K562 (cell line): Measurements from ENCODE around the gene ATP8B2. TPM values are rescaled to one million over a fixed set of nuclear protein-coding genes. Genes with fewer than 3 reads are reported as not detected.

Experiments
- CBFB ChIP-seq: sonication (generic); formaldehyde crosslinking; IDR thresholded peaks from 2 replicates; pipeline ENCODE4 v1.4.0; 2020; ENCODE audit warnings: mild to moderate bottlenecking, missing genetic modification reagents
- CREBBP ChIP-seq: IDR thresholded peaks from one replicate; pipeline ENCODE4 v1.6.1; 2012; ENCODE audit warnings: low read depth, mild to moderate bottlenecking, control low read depth, inconsistent platforms, low read length
- CTBP1 ChIP-seq: fragments of 450-650 bp; IDR thresholded peaks from 2 replicates; pipeline ENCODE4 v1.6.1; 2016; ENCODE audit warnings: borderline replicate concordance
- HMGN3 ChIP-seq: IDR thresholded peaks from 2 replicates; pipeline ENCODE4 v1.6.1; 2011; ENCODE audit warnings: borderline replicate concordance, low read depth, mild to moderate bottlenecking, mixed read lengths, low read length; ENCODE audit not compliant: insufficient read length; ENCODE audit errors: extremely low read depth
- KDM5B ChIP-seq: fragments of 200-600 bp; sonication (generic); IDR thresholded peaks from 2 replicates; pipeline ENCODE4 v1.6.1; 2012; ENCODE audit warnings: low read depth, mild to moderate bottlenecking, moderate library complexity, low read length, control low read depth, inconsistent platforms; ENCODE audit not compliant: insufficient replicate concordance
- LARP7 ChIP-seq: fragments of 450-650 bp; IDR thresholded peaks from 2 replicates; pipeline ENCODE4 v1.6.1; 2016
- MAZ ChIP-seq, 2 experiments: fragments of 450-650 bp in 1 of 2; sonication (generic) in 1 of 2; formaldehyde crosslinking; IDR thresholded peaks in 1 of 2; conservative IDR thresholded peaks in 1 of 2; 2 replicates each; pipeline versions ENCODE4 v1.4.0 to v1.5.0; 2020; ENCODE audit warnings: mild to moderate bottlenecking in 1 of 2, missing genetic modification reagents in 1 of 2
- NR4A1 ChIP-seq, 2 experiments: fragments of 250-450 bp in 1 of 2; fragments of 450-650 bp in 1 of 2; sonication (Bioruptor Pico) in 1 of 2; IDR thresholded peaks; 2 replicates each; pipeline versions ENCODE4 v1.4.0 to v1.6.1; 2016 to 2020; ENCODE audit warnings: mild to moderate bottlenecking in 2 of 2, missing compliant biosample characterization in 1 of 2, missing genetic modification characterization in 1 of 2, moderate library complexity in 1 of 2
- POLR2H ChIP-seq: IDR thresholded peaks from 2 replicates; pipeline ENCODE4 v1.6.1; 2016; ENCODE audit warnings: missing genetic modification characterization, low read depth, mild to moderate bottlenecking, control low read depth, missing compliant biosample characterization, moderate library complexity
- RCOR1 ChIP-seq, 2 experiments: IDR thresholded peaks; 2 replicates each; pipeline ENCODE4 v1.6.1; 2012; ENCODE audit warnings: low read depth in 2 of 2, low read length in 2 of 2, borderline replicate concordance in 1 of 2, improper control_type of control experiment in 1 of 2
- SMAD4 ChIP-seq: fragments of 250-450 bp; sonication (Bioruptor Pico); conservative IDR thresholded peaks from 2 replicates; pipeline ENCODE4 v1.8.0; 2021; ENCODE audit warnings: inconsistent platforms, mild to moderate bottlenecking, moderate library complexity
- YY1 ChIP-seq, 3 experiments: IDR thresholded peaks; 2 replicates each; pipeline ENCODE4 v1.6.1; 2011; ENCODE audit warnings: low read length in 2 of 3, mild to moderate bottlenecking in 2 of 3, moderate library complexity in 2 of 3, borderline replicate concordance in 1 of 3, control low read depth in 1 of 3, low read depth in 1 of 3; ENCODE audit not compliant: insufficient read depth in 3 of 3, insufficient replicate concordance in 2 of 3, control insufficient read depth in 1 of 3, insufficient read length in 1 of 3; ENCODE audit errors: extremely low read depth in 1 of 3
- ZKSCAN8 ChIP-seq: fragments of 200-800 bp; sonication (Bioruptor generic); IDR thresholded peaks from 2 replicates; pipeline ENCODE4 v1.6.1; 2016; ENCODE audit warnings: missing genetic modification characterization, missing compliant biosample characterization
- ZNF217 ChIP-seq: sonication (generic); formaldehyde crosslinking; IDR thresholded peaks from 2 replicates; pipeline ENCODE4 v1.8.0; 2022; ENCODE audit warnings: mild to moderate bottlenecking, missing genetic modification reagents
- polyA plus RNA-seq, 8 experiments: library from polyadenylated mRNA; depleted of rRNA in 4 of 8; stranded (reverse) in 5 of 8; unstranded in 3 of 8; fragments of >200 nt; fragmentation: Nextera tagmentation in 2 of 8; fragmentation: Illumina TruSeq in 1 of 8; extraction: Ambion mirVana in 2 of 8; extraction: Trizol in 1 of 8; gene quantifications; 2 replicates each; pipeline versions ENCODE4 v1.2.1 to v1.2.3, GENCODE V29; 2011 to 2014; ENCODE audit warnings: inconsistent platforms in 1 of 8, missing spikeins in 1 of 8
- total RNA-seq, 7 experiments: library from RNA; depleted of rRNA in 6 of 7; stranded (reverse); fragments of >200 nt in 6 of 7; fragmentation: Illumina TruSeq in 2 of 7; extraction: Trizol in 2 of 7; gene quantifications; 2 replicates each; pipeline versions ENCODE4 v1.2.1 to v1.2.3, GENCODE V29; 2011 to 2021; ENCODE audit warnings: low replicate concordance in 1 of 7
- TF ChIP-seq, protein P1 (sequence below): fragments of 450-650 bp; formaldehyde crosslinking; IDR thresholded peaks from 2 replicates; pipeline ENCODE4 v1.4.0; 2020; ENCODE audit warnings: mild to moderate bottlenecking, moderate library complexity
- TF ChIP-seq, protein P2 (sequence below): fragments of 450-650 bp; IDR thresholded peaks from 2 replicates; pipeline ENCODE4 v1.6.1; 2014; ENCODE audit warnings: low read depth, mild to moderate bottlenecking, moderate library complexity, borderline replicate concordance
- TF ChIP-seq, protein P3 (sequence below): fragments of 250-450 bp; sonication (Bioruptor Pico); IDR thresholded peaks from 2 replicates; pipeline ENCODE4 v1.4.0; 2020

The ATP8B2 gene
- total and polyA plus RNA-seq, 9 of the 15 experiments (the other 6 are each of a cell fraction or from before 2014, with no cell fraction given), result 0.27 to 33.2 (median 18.4) TPM

DNA sequence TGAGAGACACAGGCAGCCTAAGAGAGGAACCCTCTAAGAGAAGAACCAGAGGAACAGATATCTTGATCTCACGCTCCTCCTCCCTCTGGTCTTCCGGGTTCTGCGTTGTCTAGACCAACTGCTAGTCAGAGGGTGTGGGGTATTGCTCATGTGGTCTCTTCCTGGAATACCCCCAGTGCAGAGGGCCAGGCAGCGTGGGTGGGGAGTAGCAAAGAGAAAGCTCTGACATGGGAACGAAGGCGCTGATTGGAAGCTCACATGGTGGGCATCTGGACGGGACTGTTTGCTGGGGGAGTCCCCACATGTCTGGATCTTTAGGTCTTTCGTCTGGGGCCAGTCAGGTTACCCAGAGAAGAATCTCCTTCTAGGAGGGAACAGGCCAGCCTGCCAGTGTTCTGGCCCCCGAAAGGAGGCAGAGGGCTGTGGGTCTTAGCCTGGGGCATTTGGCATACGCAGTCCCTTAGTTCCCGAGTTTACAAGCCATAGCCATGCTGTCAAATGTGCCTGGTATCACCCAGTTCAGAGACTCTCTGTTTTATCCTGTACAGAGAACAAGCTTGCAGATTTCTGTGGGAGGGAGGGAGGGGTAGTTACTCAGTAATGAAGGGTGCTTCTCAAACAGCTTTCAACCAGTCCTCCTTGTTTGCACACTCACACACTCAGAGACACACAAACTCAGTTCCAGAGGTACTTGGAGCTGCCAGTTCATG is 61.5 kb downstream of the ATP8B2 start (continued):
- TF ChIP-seq ZKSCAN8 (no peak), YY1 (IDR thresholded peaks at IDR 0.05; ENCODE audit: borderline replicate concordance in 1 of 3, control insufficient read depth in 1 of 3, extremely low read depth in 1 of 3, insufficient read depth in 3 of 3, insufficient read length in 1 of 3, insufficient replicate concordance in 2 of 3, low read depth in 1 of 3, low read length in 2 of 3) (peak in 1 of 3 experiments; percentile 31), CBFB (CRISPR knock-in tag) (no peak), MAZ (CRISPR knock-in tag; conservative IDR thresholded peaks at IDR 0.05 in 1 of 2, IDR thresholded peaks at IDR 0.05 in 1 of 2) (peak in 1 of 2 experiments; percentile 50; a peak in 1 of 4 replicates), RCOR1 (IDR thresholded peaks at IDR 0.05; ENCODE audit: borderline replicate concordance in 1 of 2, low read depth in 2 of 2, low read length in 2 of 2) (peak in 1 of 2 experiments; percentile 45; a peak in 1 of 4 replicates), CREBBP (no peak), KDM5B (peak; percentile 60), NR4A1 (CRISPR knock-in tag; IDR thresholded peaks at IDR 0.05) (no peak), NR4A1 (tag; IDR thresholded peaks at IDR 0.05) (peak; percentile 74; the same call in 1 of the 2 replicates), POLR2H (tag) (peak; percentile 66; the same call in 1 of the 2 replicates), HMGN3 (no peak), CTBP1 (0 out of 2 replicates have a peak, but pooled peaks have one; percentile 12), SMAD4 (CRISPR knock-in tag) (peak; percentile 95), ZNF217 (CRISPR knock-in tag) (no peak), LARP7 (no peak)
- TF ChIP-seq, protein P1, sequence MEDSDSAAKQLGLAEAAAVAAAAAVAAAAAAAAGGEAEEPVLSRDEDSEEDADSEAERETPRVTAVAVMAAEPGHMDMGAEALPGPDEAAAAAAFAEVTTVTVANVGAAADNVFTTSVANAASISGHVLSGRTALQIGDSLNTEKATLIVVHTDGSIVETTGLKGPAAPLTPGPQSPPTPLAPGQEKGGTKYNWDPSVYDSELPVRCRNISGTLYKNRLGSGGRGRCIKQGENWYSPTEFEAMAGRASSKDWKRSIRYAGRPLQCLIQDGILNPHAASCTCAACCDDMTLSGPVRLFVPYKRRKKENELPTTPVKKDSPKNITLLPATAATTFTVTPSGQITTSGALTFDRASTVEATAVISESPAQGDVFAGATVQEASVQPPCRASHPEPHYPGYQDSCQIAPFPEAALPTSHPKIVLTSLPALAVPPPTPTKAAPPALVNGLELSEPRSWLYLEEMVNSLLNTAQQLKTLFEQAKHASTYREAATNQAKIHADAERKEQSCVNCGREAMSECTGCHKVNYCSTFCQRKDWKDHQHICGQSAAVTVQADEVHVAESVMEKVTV (CRISPR knock-in tag), result no peak
- TF ChIP-seq, protein P2, sequence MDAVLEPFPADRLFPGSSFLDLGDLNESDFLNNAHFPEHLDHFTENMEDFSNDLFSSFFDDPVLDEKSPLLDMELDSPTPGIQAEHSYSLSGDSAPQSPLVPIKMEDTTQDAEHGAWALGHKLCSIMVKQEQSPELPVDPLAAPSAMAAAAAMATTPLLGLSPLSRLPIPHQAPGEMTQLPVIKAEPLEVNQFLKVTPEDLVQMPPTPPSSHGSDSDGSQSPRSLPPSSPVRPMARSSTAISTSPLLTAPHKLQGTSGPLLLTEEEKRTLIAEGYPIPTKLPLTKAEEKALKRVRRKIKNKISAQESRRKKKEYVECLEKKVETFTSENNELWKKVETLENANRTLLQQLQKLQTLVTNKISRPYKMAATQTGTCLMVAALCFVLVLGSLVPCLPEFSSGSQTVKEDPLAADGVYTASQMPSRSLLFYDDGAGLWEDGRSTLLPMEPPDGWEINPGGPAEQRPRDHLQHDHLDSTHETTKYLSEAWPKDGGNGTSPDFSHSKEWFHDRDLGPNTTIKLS, result peak; percentile 77; the same call in 1 of the 2 replicates
- TF ChIP-seq, protein P3, sequence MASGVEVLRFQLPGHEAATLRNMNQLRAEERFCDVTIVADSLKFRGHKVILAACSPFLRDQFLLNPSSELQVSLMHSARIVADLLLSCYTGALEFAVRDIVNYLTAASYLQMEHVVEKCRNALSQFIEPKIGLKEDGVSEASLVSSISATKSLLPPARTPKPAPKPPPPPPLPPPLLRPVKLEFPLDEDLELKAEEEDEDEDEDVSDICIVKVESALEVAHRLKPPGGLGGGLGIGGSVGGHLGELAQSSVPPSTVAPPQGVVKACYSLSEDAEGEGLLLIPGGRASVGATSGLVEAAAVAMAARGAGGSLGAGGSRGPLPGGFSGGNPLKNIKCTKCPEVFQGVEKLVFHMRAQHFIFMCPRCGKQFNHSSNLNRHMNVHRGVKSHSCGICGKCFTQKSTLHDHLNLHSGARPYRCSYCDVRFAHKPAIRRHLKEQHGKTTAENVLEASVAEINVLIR (CRISPR knock-in tag), result no peak
